SK-N-SH (cell line): ENCODE data around the gene CXorf66.

Experiments used
- CTCF ChIP-seq: fragments of 200-600 bp; sonication (generic); IDR thresholded peaks from 2 replicates; pipeline ENCODE4 v1.6.1; 2017; ENCODE audit warnings: antibody characterized with exemption, mild to moderate bottlenecking, moderate library complexity
- ELF1 ChIP-seq: IDR thresholded peaks from 2 replicates; pipeline ENCODE4 v1.4.0; 2012
- GATA2 ChIP-seq: sonication (generic); formaldehyde crosslinking; IDR thresholded peaks from 2 replicates; pipeline ENCODE4 v1.5.0; 2020; ENCODE audit warnings: mild to moderate bottlenecking, missing genetic modification reagents
- IRF3 ChIP-seq: fragments of 150-350 bp; IDR thresholded peaks from 2 replicates; pipeline ENCODE4 v1.6.1; 2016; ENCODE audit warnings: mild to moderate bottlenecking, low read depth, low read length
- MXI1 ChIP-seq: IDR thresholded peaks from 2 replicates; pipeline ENCODE4 v1.6.1; 2012; ENCODE audit warnings: mild to moderate bottlenecking, low read depth, low read length, improper control_type of control experiment
- NFIC ChIP-seq: IDR thresholded peaks from 2 replicates; pipeline ENCODE4 v1.4.0; 2012; ENCODE audit warnings: borderline replicate concordance
- PBX3 ChIP-seq: IDR thresholded peaks from 2 replicates; pipeline ENCODE4; 2012
- POLR2AphosphoS5 ChIP-seq: IDR thresholded peaks from 2 replicates; pipeline ENCODE4 v1.6.1; 2012; ENCODE audit warnings: low read depth, low read length
- REST ChIP-seq: IDR thresholded peaks from 2 replicates; pipeline ENCODE4 v1.6.1; 2012; ENCODE audit warnings: mild to moderate bottlenecking, low read depth, low read length, moderate library complexity
- SIN3A ChIP-seq: IDR thresholded peaks from 2 replicates; pipeline ENCODE4 v1.6.1; 2012; ENCODE audit warnings: low read depth, mild to moderate bottlenecking, low read length, moderate library complexity, borderline replicate concordance
- TAF1 ChIP-seq: IDR thresholded peaks from 2 replicates; pipeline ENCODE4 v1.6.1; 2012; ENCODE audit warnings: low read depth, mild to moderate bottlenecking, low read length, moderate library complexity, borderline replicate concordance
- TEAD4 ChIP-seq: IDR thresholded peaks from 2 replicates; pipeline ENCODE4 v1.4.0; 2012; ENCODE audit warnings: mild to moderate bottlenecking, borderline replicate concordance; ENCODE audit not compliant: insufficient read depth

GRCh38 chrX:139972113-139972512, 6.8 kb upstream of the CXorf66 start:
- TF ChIP-seq TAF1 (no peak), ELF1 (no peak), IRF3 (no peak), CTCF (no peak), NFIC (no peak), REST (no peak), POLR2AphosphoS5 (no peak), GATA2 (CRISPR knock-in tag) (no peak), TEAD4 (no peak), SIN3A (no peak), PBX3 (no peak), MXI1 (no peak)
